GM12873 (cell line): ENCODE data around the gene C6orf120.

Experiments
- CTCF ChIP-seq: IDR thresholded peaks from 2 replicates; pipeline ENCODE4 v1.5.1; 2012; ENCODE audit warnings: low read depth, mild to moderate bottlenecking, moderate library complexity, low read length, control low read depth; ENCODE audit not compliant: insufficient read depth; ENCODE audit errors: missing control alignments

C6orf120 gene

GRCh38 chr6:169724494-169725124 lies 22.7 kb downstream of the C6orf120 start, which contains the start of gene PHF10:
TSS of gene PHF10 (minus strand) at chr6:169724500. CDS start at chr6:169723931, 569 bp downstream.
- no peak for TF ChIP-seq CTCF

GRCh38 chr6:169725125-169726048 lies 23.5 kb downstream of the C6orf120 start:
- TF ChIP-seq CTCF: no peak

- no peak for TF ChIP-seq CTCF
Measured at GRCh38 chr6:169726049-169726400, 24.1 kb downstream of the C6orf120 start.

- no peak for TF ChIP-seq CTCF
Measured at GRCh38 chr6:169726963-169727362, 25.0 kb downstream of the C6orf120 start.

- TF ChIP-seq CTCF: no peak
Measured at GRCh38 chr6:169729961-169730360, 28.0 kb downstream of the C6orf120 start.

GRCh38 chr6:169738204-169738975 lies 36.5 kb downstream of the C6orf120 start:
- TF ChIP-seq CTCF: no peak
